Measurements from ENCODE around the gene CEP83. TPM values are rescaled to one million over a fixed set of nuclear protein-coding genes. Genes with fewer than 3 reads are reported as not detected.

CEP83 gene
- total and polyA plus RNA-seq, 7 donors, result 3.4 to 8.4 (median 6.5) TPM

- Histone ChIP-seq H3K27me3 (ENCODE audit: insufficient read depth in 3 of 3, low read length in 2 of 3) (no peaks in the 10 kb centered on the region), H3K4me3 (no peak overlapping the region), H3K36me3 (ENCODE audit: insufficient read depth in 1 of 2, low read depth in 1 of 2) (no peaks in the 10 kb centered on the region), H3K27ac (no peak overlapping the region), H3K9me3 (no peaks in the 10 kb centered on the region), H3K4me1 (no peaks in the 10 kb centered on the region)
- TF ChIP-seq, protein P1, sequence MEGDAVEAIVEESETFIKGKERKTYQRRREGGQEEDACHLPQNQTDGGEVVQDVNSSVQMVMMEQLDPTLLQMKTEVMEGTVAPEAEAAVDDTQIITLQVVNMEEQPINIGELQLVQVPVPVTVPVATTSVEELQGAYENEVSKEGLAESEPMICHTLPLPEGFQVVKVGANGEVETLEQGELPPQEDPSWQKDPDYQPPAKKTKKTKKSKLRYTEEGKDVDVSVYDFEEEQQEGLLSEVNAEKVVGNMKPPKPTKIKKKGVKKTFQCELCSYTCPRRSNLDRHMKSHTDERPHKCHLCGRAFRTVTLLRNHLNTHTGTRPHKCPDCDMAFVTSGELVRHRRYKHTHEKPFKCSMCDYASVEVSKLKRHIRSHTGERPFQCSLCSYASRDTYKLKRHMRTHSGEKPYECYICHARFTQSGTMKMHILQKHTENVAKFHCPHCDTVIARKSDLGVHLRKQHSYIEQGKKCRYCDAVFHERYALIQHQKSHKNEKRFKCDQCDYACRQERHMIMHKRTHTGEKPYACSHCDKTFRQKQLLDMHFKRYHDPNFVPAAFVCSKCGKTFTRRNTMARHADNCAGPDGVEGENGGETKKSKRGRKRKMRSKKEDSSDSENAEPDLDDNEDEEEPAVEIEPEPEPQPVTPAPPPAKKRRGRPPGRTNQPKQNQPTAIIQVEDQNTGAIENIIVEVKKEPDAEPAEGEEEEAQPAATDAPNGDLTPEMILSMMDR (IDR thresholded peaks at IDR 0.05), result no peak
- no peak for DNase-seq
- no peak for ATAC-seq
- intact Hi-C loops (cut with DNase I), result no loop called here
- WGBS, 3 donors, result 63 to 72% (median 64%) methylated on average over 4 of the region's 4 CpGs
Observed at GRCh38 chr12:94495445-94496115, 35.9 kb upstream of the CEP83 start.

GRCh38 chr12:94491489-94491888 is 31.8 kb upstream of the CEP83 start:
- no peak overlapping the region for H3K27ac ChIP-seq
- H3K27me3 ChIP-seq (ENCODE audit: insufficient read depth in 3 of 3, low read length in 2 of 3), result no peaks in the 10 kb centered on the region
- no peak overlapping the region for H3K4me3 ChIP-seq
- ATAC-seq (no peak), DNase-seq (no peak)
- H3K36me3 ChIP-seq (ENCODE audit: insufficient read depth in 1 of 2, low read depth in 1 of 2), result no peaks in the 10 kb centered on the region
- H3K9me3 ChIP-seq, result no peaks in the 10 kb centered on the region
- H3K4me1 ChIP-seq, result no peaks in the 10 kb centered on the region
- TF ChIP-seq, protein P1 (IDR thresholded peaks at IDR 0.05), result no peak
- intact Hi-C loops (cut with DNase I), result no loop called here
- 91 to 98% (median 97%) methylated on average over 2 of the region's 2 CpGs for WGBS, 3 donors

- H3K36me3 ChIP-seq (ENCODE audit: insufficient read depth in 1 of 2, low read depth in 1 of 2), result no peaks in the 10 kb centered on the region
- DNase-seq (no peak), ATAC-seq (no peak)
- no peaks in the 10 kb centered on the region for H3K4me1 ChIP-seq
- TF ChIP-seq, protein P1 (IDR thresholded peaks at IDR 0.05), result no peak
- no peaks in the 10 kb centered on the region for H3K27me3 ChIP-seq (ENCODE audit: insufficient read depth in 3 of 3, low read length in 2 of 3)
- WGBS, 3 donors, result 44 to 67% (median 56%) methylated on average over 2 of the region's 2 CpGs
- no peak overlapping the region for H3K27ac ChIP-seq
- H3K4me3 ChIP-seq, result no peak overlapping the region
- intact Hi-C loops (cut with DNase I), result no loop called here
- no peaks in the 10 kb centered on the region for H3K9me3 ChIP-seq
Observed at GRCh38 chr12:94488463-94488862, 28.8 kb upstream of the CEP83 start.

DNA sequence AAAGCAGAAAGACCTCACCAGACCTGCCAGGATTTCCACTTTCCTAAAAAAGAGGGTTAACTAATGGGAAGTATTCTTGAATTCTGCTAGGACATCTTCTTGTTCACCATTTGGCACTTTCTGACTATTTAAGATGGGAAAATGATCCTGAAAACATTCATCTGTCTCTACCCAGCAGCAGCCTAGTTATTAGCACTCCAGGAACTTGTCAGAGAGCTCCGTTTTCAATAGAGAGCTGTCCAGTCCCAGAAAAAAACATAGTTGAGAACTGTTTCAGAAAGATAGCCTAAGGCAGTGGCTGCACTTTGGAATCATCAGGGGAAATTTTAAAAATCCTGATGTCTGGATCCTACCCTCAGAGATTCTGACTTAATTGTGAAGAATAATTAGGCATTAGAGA is 22.1 kb upstream of the CEP83 start:
- no peaks in the 10 kb centered on the region for H3K27me3 ChIP-seq (ENCODE audit: insufficient read depth in 3 of 3, low read length in 2 of 3)
- WGBS, 3 donors, result 18 to 32% (median 24%) methylated on average over 1 of the region's 1 CpG
- intact Hi-C loops (cut with DNase I), result no loop called here
- H3K4me3 ChIP-seq, result no peak overlapping the region
- H3K4me1 ChIP-seq, result no peaks in the 10 kb centered on the region
- TF ChIP-seq, protein P1 (IDR thresholded peaks at IDR 0.05), result no peak
- ATAC-seq, result no peak
- no peaks in the 10 kb centered on the region for H3K36me3 ChIP-seq (ENCODE audit: insufficient read depth in 1 of 2, low read depth in 1 of 2)
- no peak for DNase-seq
- H3K9me3 ChIP-seq, result no peaks in the 10 kb centered on the region
- H3K27ac ChIP-seq, result no peak overlapping the region

DNA sequence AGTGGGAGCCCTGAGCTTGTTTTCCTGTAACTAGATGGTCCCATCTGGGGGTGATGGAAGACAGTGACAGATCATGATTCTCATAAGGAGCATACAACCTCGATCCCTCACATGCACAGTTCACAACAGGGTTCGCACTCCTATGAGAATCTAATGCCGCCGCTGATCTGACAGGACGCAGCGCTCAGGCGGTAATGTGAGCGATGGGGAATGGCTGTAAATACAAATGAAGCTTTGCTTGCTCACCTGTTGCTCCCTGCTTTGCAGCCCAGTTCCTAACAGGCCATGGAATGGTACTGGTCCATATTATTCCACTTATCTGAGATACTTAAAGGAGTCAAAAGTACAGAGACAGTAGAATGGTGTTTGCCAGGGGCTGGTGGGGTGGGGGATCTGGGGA is 9.9 kb upstream of the CEP83 start:
- no peaks in the 10 kb centered on the region for H3K9me3 ChIP-seq
- H3K4me1 ChIP-seq, result no peaks in the 10 kb centered on the region
- TF ChIP-seq, protein P1 (IDR thresholded peaks at IDR 0.05), result no peak
- WGBS, 3 donors, result 89 to 94% (median 91%) methylated on average over 8 of the region's 8 CpGs
- H3K27ac ChIP-seq, result no peak overlapping the region
- no peak for DNase-seq
- intact Hi-C loops (cut with DNase I), result no loop called here
- no peak overlapping the region for H3K4me3 ChIP-seq
- no peak for ATAC-seq
- no peaks in the 10 kb centered on the region for H3K36me3 ChIP-seq (ENCODE audit: insufficient read depth in 1 of 2, low read depth in 1 of 2)
- no peaks in the 10 kb centered on the region for H3K27me3 ChIP-seq (ENCODE audit: insufficient read depth in 3 of 3, low read length in 2 of 3)

All from psoas muscle (tissue), 8 donors.